ENCODE results near the gene PEAR1.

PEAR1 gene

DNA sequence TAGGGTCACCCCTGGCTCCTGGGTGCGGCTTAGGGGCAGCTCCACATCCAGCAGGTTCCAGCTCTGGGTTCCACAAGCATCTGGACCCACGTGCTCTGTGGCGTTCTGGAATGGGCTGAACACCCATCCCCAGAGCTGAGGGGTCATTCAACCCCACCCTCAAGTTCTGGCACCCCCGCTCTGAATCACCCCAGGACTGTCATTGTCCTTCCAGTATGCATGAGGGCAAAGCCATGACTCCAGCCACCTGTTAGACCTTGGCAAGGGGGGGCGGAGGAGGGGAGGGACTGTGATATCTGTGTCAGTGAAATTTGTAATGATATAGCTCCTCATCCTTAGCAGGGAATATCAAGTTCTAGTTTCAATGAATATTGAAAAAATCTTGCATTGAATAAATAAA is 46.9 kb upstream of the PEAR1 start:
- DNase-seq (ENCODE audit: low read depth): no peak
- TF ChIP-seq, protein P1, sequence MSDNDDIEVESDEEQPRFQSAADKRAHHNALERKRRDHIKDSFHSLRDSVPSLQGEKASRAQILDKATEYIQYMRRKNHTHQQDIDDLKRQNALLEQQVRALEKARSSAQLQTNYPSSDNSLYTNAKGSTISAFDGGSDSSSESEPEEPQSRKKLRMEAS (IDR thresholded peaks at IDR 0.05; ENCODE audit: low read depth, low read length): no peak
- TF ChIP-seq POLR2A (IDR thresholded peaks at IDR 0.05; ENCODE audit: extremely low read depth, insufficient read length): no peak
- TF ChIP-seq, protein P2, sequence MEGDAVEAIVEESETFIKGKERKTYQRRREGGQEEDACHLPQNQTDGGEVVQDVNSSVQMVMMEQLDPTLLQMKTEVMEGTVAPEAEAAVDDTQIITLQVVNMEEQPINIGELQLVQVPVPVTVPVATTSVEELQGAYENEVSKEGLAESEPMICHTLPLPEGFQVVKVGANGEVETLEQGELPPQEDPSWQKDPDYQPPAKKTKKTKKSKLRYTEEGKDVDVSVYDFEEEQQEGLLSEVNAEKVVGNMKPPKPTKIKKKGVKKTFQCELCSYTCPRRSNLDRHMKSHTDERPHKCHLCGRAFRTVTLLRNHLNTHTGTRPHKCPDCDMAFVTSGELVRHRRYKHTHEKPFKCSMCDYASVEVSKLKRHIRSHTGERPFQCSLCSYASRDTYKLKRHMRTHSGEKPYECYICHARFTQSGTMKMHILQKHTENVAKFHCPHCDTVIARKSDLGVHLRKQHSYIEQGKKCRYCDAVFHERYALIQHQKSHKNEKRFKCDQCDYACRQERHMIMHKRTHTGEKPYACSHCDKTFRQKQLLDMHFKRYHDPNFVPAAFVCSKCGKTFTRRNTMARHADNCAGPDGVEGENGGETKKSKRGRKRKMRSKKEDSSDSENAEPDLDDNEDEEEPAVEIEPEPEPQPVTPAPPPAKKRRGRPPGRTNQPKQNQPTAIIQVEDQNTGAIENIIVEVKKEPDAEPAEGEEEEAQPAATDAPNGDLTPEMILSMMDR (IDR thresholded peaks at IDR 0.05; ENCODE audit: low read depth, low read length): no peak
- no peak overlapping the region for H3K4me3 ChIP-seq (ENCODE audit: low read depth, low read length)

DNA sequence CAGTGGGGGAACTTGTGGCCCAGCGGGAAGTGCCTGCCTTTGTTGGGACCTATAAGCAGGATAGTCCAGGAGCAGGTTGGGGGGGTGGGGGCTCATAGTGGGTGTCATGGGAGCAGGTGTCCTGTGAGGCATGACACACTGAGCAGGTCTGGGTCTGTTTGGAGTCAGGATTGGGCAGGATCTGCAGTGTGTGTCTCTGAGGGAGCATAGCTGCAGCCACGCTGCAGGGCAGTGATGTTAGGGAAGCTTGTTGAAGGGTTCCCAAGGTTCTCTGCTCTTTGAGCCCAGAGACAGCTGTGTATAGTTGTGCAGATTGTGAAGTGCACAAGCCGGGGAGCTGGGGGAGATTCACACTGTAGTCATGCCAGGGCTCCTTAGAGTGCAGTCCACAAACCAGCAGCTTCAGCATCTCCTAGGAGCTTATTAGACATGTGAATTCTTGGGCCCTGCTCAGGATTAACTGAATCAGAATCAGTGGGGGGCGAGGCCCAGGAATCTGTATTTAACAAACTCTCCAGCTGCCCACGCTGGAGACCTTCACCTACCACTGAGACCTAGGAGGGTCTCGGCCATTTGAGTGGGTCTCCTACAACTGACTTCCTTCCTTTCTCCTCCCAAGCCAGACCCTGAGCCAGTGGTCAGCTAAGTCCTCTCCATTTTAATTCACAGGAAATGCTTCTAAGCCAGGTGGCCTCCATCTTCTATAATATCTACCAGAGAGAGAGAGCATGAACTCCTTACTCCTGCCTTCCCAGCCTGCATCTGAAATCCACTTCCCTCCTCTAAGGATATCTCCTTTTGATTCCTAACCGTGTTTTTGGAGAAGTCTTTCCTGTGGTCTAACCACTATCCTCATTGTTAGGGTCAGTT is 45.7 kb upstream of the PEAR1 start:
- DNase-seq (ENCODE audit: low read depth): no peak
- no peak overlapping the region for H3K4me3 ChIP-seq (ENCODE audit: low read depth, low read length)
- TF ChIP-seq POLR2A (IDR thresholded peaks at IDR 0.05; ENCODE audit: extremely low read depth, insufficient read length) (no peak), MYC (IDR thresholded peaks at IDR 0.05; ENCODE audit: low read depth, low read length) (no peak)
- TF ChIP-seq, protein P1 (IDR thresholded peaks at IDR 0.05; ENCODE audit: low read depth, low read length): no peak
- TF ChIP-seq, protein P2 (IDR thresholded peaks at IDR 0.05; ENCODE audit: low read depth, low read length): no peak

DNA sequence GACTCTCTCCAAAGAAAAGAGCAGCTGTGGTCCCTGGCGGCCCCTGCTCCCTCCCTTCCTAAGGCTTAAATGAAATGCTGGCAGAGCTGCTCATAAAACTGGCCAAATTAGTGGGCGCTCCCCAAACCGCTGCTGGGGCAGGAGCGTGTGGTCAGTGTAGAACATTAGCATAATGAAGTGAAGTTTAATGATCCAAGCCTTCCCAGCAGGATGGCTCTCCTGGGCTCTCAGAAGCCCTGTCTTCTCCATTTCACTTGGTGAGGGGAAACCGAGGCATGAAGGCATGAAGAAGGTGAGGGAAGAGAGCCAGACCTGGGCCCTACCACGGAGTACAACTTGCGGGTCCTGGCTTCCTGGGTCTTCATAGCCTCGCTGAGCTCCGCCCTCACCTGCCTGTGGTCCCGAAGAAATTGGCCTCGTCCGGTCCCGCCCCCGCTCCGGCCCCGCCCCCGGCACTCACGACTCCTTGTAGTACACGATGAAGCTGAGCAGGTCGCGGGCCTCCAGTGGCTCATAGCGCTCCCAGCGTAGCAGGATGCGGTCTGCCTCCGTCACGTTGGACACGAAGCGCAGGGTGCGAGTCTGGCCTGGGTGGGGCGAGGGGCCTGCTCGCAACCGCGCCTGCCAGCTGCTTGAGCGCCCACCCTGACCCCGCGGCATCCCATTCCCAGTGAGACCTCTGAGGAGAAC is 44.9 kb upstream of the PEAR1 start:
- no peak for DNase-seq (ENCODE audit: low read depth)
- TF ChIP-seq, protein P2 (IDR thresholded peaks at IDR 0.05; ENCODE audit: low read depth, low read length): no peak
- TF ChIP-seq, protein P1 (IDR thresholded peaks at IDR 0.05; ENCODE audit: low read depth, low read length): no peak
- no peak for TF ChIP-seq POLR2A (IDR thresholded peaks at IDR 0.05; ENCODE audit: extremely low read depth, insufficient read length)
- TF ChIP-seq MYC (IDR thresholded peaks at IDR 0.05; ENCODE audit: low read depth, low read length): no peak
- H3K4me3 ChIP-seq (ENCODE audit: low read depth, low read length): no peak overlapping the region

DNA sequence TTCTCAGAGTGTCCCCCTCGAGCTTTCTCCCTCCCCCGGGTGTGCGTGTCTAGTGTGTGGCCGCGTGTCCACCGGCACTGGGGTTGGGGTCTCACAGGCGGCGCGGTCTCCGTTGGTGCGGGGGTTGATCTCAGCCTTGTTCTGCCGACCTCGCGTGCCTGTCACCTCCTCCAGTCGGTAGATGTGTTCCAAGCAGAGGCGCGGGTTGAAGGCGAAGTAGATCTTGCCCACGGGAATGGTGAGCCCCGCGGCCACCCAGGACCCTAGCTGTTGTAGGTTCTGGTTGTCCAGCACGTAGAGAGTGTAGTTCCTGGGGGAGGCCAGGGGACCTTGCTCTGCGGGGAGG is 44.4 kb upstream of the PEAR1 start:
- TF ChIP-seq POLR2A (IDR thresholded peaks at IDR 0.05; ENCODE audit: extremely low read depth, insufficient read length) (no peak), MYC (IDR thresholded peaks at IDR 0.05; ENCODE audit: low read depth, low read length) (no peak)
- TF ChIP-seq, protein P2 (IDR thresholded peaks at IDR 0.05; ENCODE audit: low read depth, low read length): no peak
- DNase-seq (ENCODE audit: low read depth): no peak
- no peak overlapping the region for H3K4me3 ChIP-seq (ENCODE audit: low read depth, low read length)

DNA sequence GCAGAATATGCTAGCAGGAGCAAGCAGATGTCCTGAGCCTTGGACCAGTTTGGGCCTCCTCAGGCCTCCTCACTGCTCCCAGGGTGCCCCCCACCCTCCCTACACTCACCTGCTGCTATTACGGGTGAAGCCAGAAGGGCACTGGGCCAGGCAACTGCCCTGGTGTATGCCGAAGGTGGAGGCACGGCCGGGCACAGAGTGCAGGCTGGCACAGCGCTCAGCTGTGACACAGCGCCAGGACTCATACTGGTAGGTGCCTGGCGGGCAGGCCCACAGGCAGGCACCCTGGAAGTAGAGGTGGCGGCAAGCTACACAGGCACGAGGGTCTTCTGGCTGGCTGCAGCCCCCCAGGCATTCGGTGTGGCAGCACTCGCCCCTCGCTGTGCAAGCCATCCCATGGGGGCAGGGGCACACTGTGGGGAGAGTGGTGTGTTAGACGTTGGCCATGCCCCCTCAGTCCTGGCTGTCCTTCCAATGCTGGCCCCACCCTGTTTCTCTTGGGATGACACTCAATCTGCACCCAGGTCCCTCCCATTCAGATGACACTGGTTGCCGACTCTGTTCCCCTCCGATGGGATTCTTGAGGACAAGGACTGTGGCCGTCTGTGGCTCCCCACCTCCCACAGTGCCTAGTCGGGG is 41.6 kb upstream of the PEAR1 start:
- DNase-seq (ENCODE audit: low read depth): no peak
- no peak overlapping the region for H3K4me3 ChIP-seq (ENCODE audit: low read depth, low read length)
- TF ChIP-seq, protein P2 (IDR thresholded peaks at IDR 0.05; ENCODE audit: low read depth, low read length): no peak
- TF ChIP-seq MYC (IDR thresholded peaks at IDR 0.05; ENCODE audit: low read depth, low read length) (no peak), POLR2A (IDR thresholded peaks at IDR 0.05; ENCODE audit: extremely low read depth, insufficient read length) (no peak)
- TF ChIP-seq, protein P1 (IDR thresholded peaks at IDR 0.05; ENCODE audit: low read depth, low read length): no peak

All from NB4 (cell line).